Neuron (in vitro differentiated cells): ENCODE data around the gene CHIT1.
"Not testable (repeated sequence)": the region's sequence is repeated elsewhere in the genome, so short reads cannot be mapped to it uniquely, and the experiment has no call there.

Experiments used
- H2AFZ ChIP-seq: one replicate; pipeline ENCODE4 v1.6.1; 2013; ENCODE audit warnings: low read depth, mild to moderate bottlenecking, inconsistent platforms, low read length, moderate library complexity
- H3K27me3 ChIP-seq: one replicate; pipeline ENCODE4 v1.6.1; 2013; ENCODE audit warnings: low read length; ENCODE audit not compliant: insufficient read depth
- H3K36me3 ChIP-seq: one replicate; pipeline ENCODE4 v1.6.1; 2013; ENCODE audit warnings: low read length; ENCODE audit not compliant: insufficient read depth
- H3K4me1 ChIP-seq: one replicate; pipeline ENCODE4 v1.6.1; 2013; ENCODE audit warnings: low read length; ENCODE audit not compliant: insufficient read depth
- H3K4me3 ChIP-seq: 2 replicates; pipeline ENCODE4 v1.5.1; 2013; ENCODE audit warnings: mild to moderate bottlenecking, low read length, moderate library complexity
- H3K9me3 ChIP-seq: one replicate; pipeline ENCODE4 v1.6.1; 2013; ENCODE audit warnings: low read length

The CHIT1 gene

GRCh38 chr1:203251466-203251865, 22.0 kb upstream of the CHIT1 start:
- Histone ChIP-seq H3K36me3 (no peaks in the 10 kb centered on the region), H3K4me3 (no peak overlapping the region), H3K4me1 (no peaks in the 10 kb centered on the region), H3K27me3 (no peaks in the 10 kb centered on the region), H3K9me3 (peaks cover 2% of the 10 kb centered on the region), H2AFZ (no peak overlapping the region)

GRCh38 chr1:203250911-203251310, 21.4 kb upstream of the CHIT1 start:
- no peaks in the 10 kb centered on the region for H3K4me1 ChIP-seq
- H3K36me3 ChIP-seq = no peaks in the 10 kb centered on the region
- H3K9me3 ChIP-seq = no peaks in the 10 kb centered on the region
- no peaks in the 10 kb centered on the region for H3K27me3 ChIP-seq
- H3K4me3 ChIP-seq = no peak overlapping the region
- H2AFZ ChIP-seq = no peak overlapping the region

GRCh38 chr1:203244776-203245175, 15.3 kb upstream of the CHIT1 start:
- no peaks in the 10 kb centered on the region for H3K27me3 ChIP-seq
- no peaks in the 10 kb centered on the region for H3K9me3 ChIP-seq
- no peaks in the 10 kb centered on the region for H3K4me1 ChIP-seq
- no peak overlapping the region for H2AFZ ChIP-seq
- no peaks in the 10 kb centered on the region for H3K36me3 ChIP-seq
- no peak overlapping the region for H3K4me3 ChIP-seq

GRCh38 chr1:203241708-203242107, 12.2 kb upstream of the CHIT1 start:
- not testable (repeated sequence) for H3K27me3 ChIP-seq

GRCh38 chr1:203239526-203240305, 10.2 kb upstream of the CHIT1 start:
- no peak overlapping the region for H3K4me3 ChIP-seq

More at GRCh38 chr1:203241708-203242107, 12.2 kb upstream of the CHIT1 start:
- not testable (repeated sequence) for H3K4me1 ChIP-seq, H3K4me3 ChIP-seq, H3K36me3 ChIP-seq, H2AFZ ChIP-seq, H3K9me3 ChIP-seq

GRCh38 chr1:203239081-203239480, 9.6 kb upstream of the CHIT1 start:
- Histone ChIP-seq H3K9me3 (no peaks in the 10 kb centered on the region), H3K36me3 (no peaks in the 10 kb centered on the region), H3K4me1 (no peaks in the 10 kb centered on the region), H2AFZ (no peak overlapping the region), H3K27me3 (peaks cover 2% of the 10 kb centered on the region), H3K4me3 (no peak overlapping the region)

More at GRCh38 chr1:203239526-203240305, 10.2 kb upstream of the CHIT1 start:
- H2AFZ ChIP-seq = no peak overlapping the region
- H3K9me3 ChIP-seq = no peaks in the 10 kb centered on the region
- no peaks in the 10 kb centered on the region for H3K4me1 ChIP-seq
- peaks cover 2% of the 10 kb centered on the region for H3K27me3 ChIP-seq
- H3K36me3 ChIP-seq = no peaks in the 10 kb centered on the region

GRCh38 chr1:203238535-203238934, 9.1 kb upstream of the CHIT1 start:
- no peaks in the 10 kb centered on the region for H3K4me1 ChIP-seq
- peaks cover 2% of the 10 kb centered on the region for H3K27me3 ChIP-seq
- no peaks in the 10 kb centered on the region for H3K36me3 ChIP-seq
- H2AFZ ChIP-seq = no peak overlapping the region
- no peaks in the 10 kb centered on the region for H3K9me3 ChIP-seq
- H3K4me3 ChIP-seq = no peak overlapping the region

- not testable (repeated sequence) for H3K4me3 ChIP-seq, H3K9me3 ChIP-seq, H3K4me1 ChIP-seq, H3K27me3 ChIP-seq, H3K36me3 ChIP-seq, H2AFZ ChIP-seq
Observed at GRCh38 chr1:203234901-203235300, 5.4 kb upstream of the CHIT1 start.

- no peak overlapping the region for H2AFZ ChIP-seq
- H3K36me3 ChIP-seq = no peaks in the 10 kb centered on the region
- H3K4me1 ChIP-seq = no peaks in the 10 kb centered on the region
- H3K27me3 ChIP-seq = peaks cover 34% of the 10 kb centered on the region
- no peak overlapping the region for H3K4me3 ChIP-seq
- no peaks in the 10 kb centered on the region for H3K9me3 ChIP-seq
Observed at GRCh38 chr1:203228670-203229069, 803 bp downstream of the CHIT1 start.

GRCh38 chr1:203227371-203228083, 1.9 kb downstream of the CHIT1 start:
- Histone ChIP-seq H2AFZ (no peak overlapping the region), H3K4me3 (no peak overlapping the region), H3K4me1 (no peaks in the 10 kb centered on the region), H3K27me3 (peaks cover 31% of the 10 kb centered on the region), H3K9me3 (no peaks in the 10 kb centered on the region), H3K36me3 (no peaks in the 10 kb centered on the region)

GRCh38 chr1:203225071-203225470, 4.4 kb downstream of the CHIT1 start:
- Histone ChIP-seq H3K9me3 (no peaks in the 10 kb centered on the region), H2AFZ (no peak overlapping the region), H3K4me3 (no peak overlapping the region), H3K36me3 (no peaks in the 10 kb centered on the region), H3K4me1 (no peaks in the 10 kb centered on the region), H3K27me3 (peaks cover 35% of the 10 kb centered on the region)

- Histone ChIP-seq H2AFZ (no peak overlapping the region), H3K9me3 (no peaks in the 10 kb centered on the region), H3K4me1 (no peaks in the 10 kb centered on the region), H3K36me3 (no peaks in the 10 kb centered on the region), H3K4me3 (no peak overlapping the region), H3K27me3 (peaks cover 39% of the 10 kb centered on the region)
Observed at GRCh38 chr1:203223012-203223775, 6.3 kb downstream of the CHIT1 start.

GRCh38 chr1:203219934-203220333, 9.5 kb downstream of the CHIT1 start:
- Histone ChIP-seq H3K9me3 (no peaks in the 10 kb centered on the region), H3K4me1 (no peaks in the 10 kb centered on the region), H3K36me3 (no peaks in the 10 kb centered on the region), H3K27me3 (peaks cover 22% of the 10 kb centered on the region), H2AFZ (no peak overlapping the region), H3K4me3 (no peak overlapping the region)
